Measurements from ENCODE around the gene TGFBR3.
A peak's percentile ranks its signal among the peaks of the same experiment; 100 is the strongest.

TGFBR3 gene

GRCh38 chr1:91885716-91886506, at the start of gene TGFBR3:
Gene TGFBR3, minus strand, starts transcription at chr1:91886151. Its CDS starts 24,620 bp downstream, at chr1:91861531.
- H2AFZ ChIP-seq (ENCODE audit: low read length): no peak within 1 kb of the TSS
- no peaks in the 10 kb centered on the region for H3K27me3 ChIP-seq (ENCODE audit: insufficient read depth, low read length)
- H3F3A ChIP-seq (ENCODE audit: insufficient read depth, low read length): no peaks in the 10 kb centered on the region
- H3K9ac ChIP-seq (ENCODE audit: low read length): no peak within 1 kb of the TSS; the same call in 1 of the 2 replicates
- no peaks in the 10 kb centered on the region for H4K20me1 ChIP-seq (ENCODE audit: insufficient read depth, low read length)
- H3K9me2 ChIP-seq (ENCODE audit: low read depth, low read length): no peaks in the 10 kb centered on the region
- H3K27ac ChIP-seq (ENCODE audit: low read depth, low read length, poor library complexity, severe bottlenecking): no peak within 1 kb of the TSS
- H3K9me3 ChIP-seq (ENCODE audit: low read length): no peaks in the 10 kb centered on the region
- peak within 1 kb of the TSS; percentile 68 for H3K4me2 ChIP-seq (ENCODE audit: low read length)
- peak within 1 kb of the TSS; percentile 53 for H3K4me3 ChIP-seq (ENCODE audit: low read depth, low read length, poor library complexity, severe bottlenecking)
- H3K79me2 ChIP-seq (ENCODE audit: insufficient read depth, low read length): no peaks in the 10 kb centered on the region
- H3K36me3 ChIP-seq (ENCODE audit: insufficient read depth, low read length): no peaks in the 10 kb centered on the region
- no peak for TF ChIP-seq CTCF (IDR thresholded peaks at IDR 0.05; ENCODE audit: low read length)
- no peak for TF ChIP-seq EZH2 (IDR thresholded peaks at IDR 0.05; ENCODE audit: borderline replicate concordance, low read length)
- H3K4me1 ChIP-seq (ENCODE audit: insufficient read depth, low read length, severe bottlenecking): peaks cover 4% of the 10 kb centered on the region

DNA sequence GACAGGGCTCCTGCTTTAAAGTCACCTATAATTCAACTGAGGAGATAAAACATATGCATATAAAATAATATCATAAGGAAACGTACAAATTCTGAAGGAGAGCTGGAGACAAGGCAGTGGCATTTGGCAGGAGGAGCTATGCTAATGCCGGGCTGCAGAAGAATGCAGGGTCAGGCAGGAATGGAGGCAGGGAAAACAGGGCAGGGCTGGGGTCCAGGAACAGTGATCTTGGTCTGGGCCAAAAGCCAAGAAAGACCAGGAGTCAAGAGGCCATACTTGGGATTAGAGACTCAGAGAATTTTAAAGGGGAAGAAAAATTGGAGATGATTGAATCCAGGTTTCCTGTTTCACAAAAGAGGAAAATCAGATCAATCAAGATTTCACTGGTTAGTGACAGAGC, 43.3 kb upstream of the TGFBR3 start:
- no peak overlapping the region for H3K9ac ChIP-seq (ENCODE audit: low read length)
- no peaks in the 10 kb centered on the region for H3K36me3 ChIP-seq (ENCODE audit: insufficient read depth, low read length)
- H3K9me3 ChIP-seq (ENCODE audit: low read length): no peaks in the 10 kb centered on the region
- no peaks in the 10 kb centered on the region for H3F3A ChIP-seq (ENCODE audit: insufficient read depth, low read length)
- H3K27ac ChIP-seq (ENCODE audit: low read depth, low read length, poor library complexity, severe bottlenecking): no peak overlapping the region
- H3K27me3 ChIP-seq (ENCODE audit: insufficient read depth, low read length): no peaks in the 10 kb centered on the region
- H3K4me1 ChIP-seq (ENCODE audit: insufficient read depth, low read length, severe bottlenecking): no peaks in the 10 kb centered on the region
- no peaks in the 10 kb centered on the region for H3K9me2 ChIP-seq (ENCODE audit: low read depth, low read length)
- H3K79me2 ChIP-seq (ENCODE audit: insufficient read depth, low read length): no peaks in the 10 kb centered on the region
- H4K20me1 ChIP-seq (ENCODE audit: insufficient read depth, low read length): no peaks in the 10 kb centered on the region
- H3K4me3 ChIP-seq (ENCODE audit: low read depth, low read length, poor library complexity, severe bottlenecking): no peak overlapping the region
- H2AFZ ChIP-seq (ENCODE audit: low read length): no peak overlapping the region
- no peak overlapping the region for H3K4me2 ChIP-seq (ENCODE audit: low read length)
- TF ChIP-seq CTCF (IDR thresholded peaks at IDR 0.05; ENCODE audit: low read length) (no peak), EZH2 (IDR thresholded peaks at IDR 0.05; ENCODE audit: borderline replicate concordance, low read length) (no peak)

GRCh38 chr1:91928026-91928425, 42.1 kb upstream of the TGFBR3 start:
- no peaks in the 10 kb centered on the region for H3K36me3 ChIP-seq (ENCODE audit: insufficient read depth, low read length)
- H3F3A ChIP-seq (ENCODE audit: insufficient read depth, low read length): no peaks in the 10 kb centered on the region
- H2AFZ ChIP-seq (ENCODE audit: low read length): no peak overlapping the region
- no peak overlapping the region for H3K27ac ChIP-seq (ENCODE audit: low read depth, low read length, poor library complexity, severe bottlenecking)
- H3K27me3 ChIP-seq (ENCODE audit: insufficient read depth, low read length): no peaks in the 10 kb centered on the region
- H3K9me3 ChIP-seq (ENCODE audit: low read length): no peaks in the 10 kb centered on the region
- TF ChIP-seq CTCF (IDR thresholded peaks at IDR 0.05; ENCODE audit: low read length) (no peak), EZH2 (IDR thresholded peaks at IDR 0.05; ENCODE audit: borderline replicate concordance, low read length) (no peak)
- H4K20me1 ChIP-seq (ENCODE audit: insufficient read depth, low read length): no peaks in the 10 kb centered on the region
- H3K9me2 ChIP-seq (ENCODE audit: low read depth, low read length): no peaks in the 10 kb centered on the region
- H3K4me1 ChIP-seq (ENCODE audit: insufficient read depth, low read length, severe bottlenecking): no peaks in the 10 kb centered on the region
- no peak overlapping the region for H3K4me3 ChIP-seq (ENCODE audit: low read depth, low read length, poor library complexity, severe bottlenecking)
- H3K4me2 ChIP-seq (ENCODE audit: low read length): no peak overlapping the region
- H3K79me2 ChIP-seq (ENCODE audit: insufficient read depth, low read length): no peaks in the 10 kb centered on the region
- H3K9ac ChIP-seq (ENCODE audit: low read length): no peak overlapping the region
